Natural killer cell (primary cell): ENCODE results near the gene RRN3. TPM values are rescaled to one million over a fixed set of nuclear protein-coding genes. Genes with fewer than 3 reads are reported as not detected.
"Not testable (repeated sequence)": the region's sequence is repeated elsewhere in the genome, so short reads cannot be mapped to it uniquely, and the experiment has no call there.

Experiments
- ATAC-seq, 3 donors: fragments of 150-1000 bp in 2 of 3; fragments of 200-7000 bp in 1 of 3; cut with Tn5 transposase; 1 replicate in 1 of 3; 2 replicates in 2 of 3; pipeline ENCODE4 v1.10.0; 2021; ENCODE audit warnings: mild to moderate bottlenecking in 2 of 3, moderate library complexity in 2 of 3
- DNase-seq, 2 donors: peaks; one replicate each; pipeline versions ENCODE4 v3.0.0 to v3.0.0-alpha.2; 2013 to 2021; ENCODE audit warnings: mixed read lengths in 1 of 2
- H3K27ac ChIP-seq: one replicate; pipeline ENCODE4 v1.5.1; 2013; ENCODE audit warnings: mild to moderate bottlenecking, low read length
- H3K27me3 ChIP-seq: one replicate; pipeline ENCODE4 v1.6.1; 2013; ENCODE audit warnings: low read length; ENCODE audit not compliant: control insufficient read depth, insufficient read depth
- H3K36me3 ChIP-seq: one replicate; pipeline ENCODE4 v1.6.1; 2013; ENCODE audit warnings: low read length; ENCODE audit not compliant: control insufficient read depth, insufficient read depth
- H3K4me1 ChIP-seq: one replicate; pipeline ENCODE4 v1.6.1; 2013; ENCODE audit warnings: low read length; ENCODE audit not compliant: control insufficient read depth, insufficient read depth
- H3K4me3 ChIP-seq: one replicate; pipeline ENCODE4 v1.5.1; 2013; ENCODE audit warnings: low read length
- H3K9me3 ChIP-seq: one replicate; pipeline ENCODE4 v1.6.1; 2013; ENCODE audit warnings: low read length; ENCODE audit not compliant: control insufficient read depth, insufficient read depth
- H3K27ac Mint-ChIP-seq, 2 donors: one replicate each; pipeline ENCODE4 v1.8.0; 2022; ENCODE audit warnings: mild to moderate bottlenecking in 2 of 2, mixed read lengths in 2 of 2, moderate library complexity in 1 of 2
- H3K27me3 Mint-ChIP-seq, 2 donors: one replicate each; pipeline ENCODE4 v1.8.0; 2022; ENCODE audit warnings: low read depth in 2 of 2, mixed read lengths in 2 of 2
- H3K36me3 Mint-ChIP-seq: one replicate; pipeline ENCODE4 v1.8.0; 2022; ENCODE audit warnings: mixed read lengths
- H3K4me1 Mint-ChIP-seq, 2 donors: one replicate each; pipeline ENCODE4 v1.8.0; 2022; ENCODE audit warnings: mixed read lengths in 2 of 2
- H3K4me3 Mint-ChIP-seq: one replicate; pipeline ENCODE4 v1.8.0; 2022; ENCODE audit warnings: mild to moderate bottlenecking, moderate library complexity, mixed read lengths
- H3K9me3 Mint-ChIP-seq, 2 donors: one replicate each; pipeline ENCODE4 v1.8.0; 2022; ENCODE audit warnings: mixed read lengths in 2 of 2
- WGBS: methylation state at CpG from one replicate; pipeline ENCODE4 v1.1.7; 2013; ENCODE audit warnings: missing lambda C conversion rate; ENCODE audit not compliant: insufficient coverage; 5-methylcytosine and 5-hydroxymethylcytosine counted together
- intact Hi-C: fragments of 100-400 bp; cut with micrococcal nuclease; formaldehyde crosslinking; loops from one replicate; pipeline ENCODE4 v1.14.2; 2022
- total RNA-seq, 4 donors: library from RNA; stranded (reverse); fragments of 120-200 nt in 1 of 4; gene quantifications; one replicate each; pipeline versions ENCODE4 v1.2.3 to v1.2.4, GENCODE V29; 2013 to 2022
- TF ChIP-seq, protein P1 (sequence below): fragments of 200-600 bp; IDR thresholded peaks from one replicate; pipeline ENCODE4 v1.8.0; 2022; ENCODE audit warnings: antibody characterized with exemption

The RRN3 gene
- total RNA-seq, 3 donors from 2014 or later (not counting 1 experiment from before 2014, with no cell fraction given): 40.8 to 45.3 (median 43.4) TPM

- H3K27me3 ChIP-seq, H3K4me1 ChIP-seq, H3K9me3 Mint-ChIP-seq, intact Hi-C loops, H3K4me3 ChIP-seq, H3K27me3 Mint-ChIP-seq, H3K4me3 Mint-ChIP-seq, H3K9me3 ChIP-seq, H3K27ac ChIP-seq: not testable (repeated sequence)
- H3K36me3 ChIP-seq: peaks cover 42% of the 10 kb centered on the region
- WGBS: 28% methylated on average over 4 of the region's 4 CpGs
- ATAC-seq: peak; percentile 95 to 100 (median 97)
- TF ChIP-seq, protein P1, sequence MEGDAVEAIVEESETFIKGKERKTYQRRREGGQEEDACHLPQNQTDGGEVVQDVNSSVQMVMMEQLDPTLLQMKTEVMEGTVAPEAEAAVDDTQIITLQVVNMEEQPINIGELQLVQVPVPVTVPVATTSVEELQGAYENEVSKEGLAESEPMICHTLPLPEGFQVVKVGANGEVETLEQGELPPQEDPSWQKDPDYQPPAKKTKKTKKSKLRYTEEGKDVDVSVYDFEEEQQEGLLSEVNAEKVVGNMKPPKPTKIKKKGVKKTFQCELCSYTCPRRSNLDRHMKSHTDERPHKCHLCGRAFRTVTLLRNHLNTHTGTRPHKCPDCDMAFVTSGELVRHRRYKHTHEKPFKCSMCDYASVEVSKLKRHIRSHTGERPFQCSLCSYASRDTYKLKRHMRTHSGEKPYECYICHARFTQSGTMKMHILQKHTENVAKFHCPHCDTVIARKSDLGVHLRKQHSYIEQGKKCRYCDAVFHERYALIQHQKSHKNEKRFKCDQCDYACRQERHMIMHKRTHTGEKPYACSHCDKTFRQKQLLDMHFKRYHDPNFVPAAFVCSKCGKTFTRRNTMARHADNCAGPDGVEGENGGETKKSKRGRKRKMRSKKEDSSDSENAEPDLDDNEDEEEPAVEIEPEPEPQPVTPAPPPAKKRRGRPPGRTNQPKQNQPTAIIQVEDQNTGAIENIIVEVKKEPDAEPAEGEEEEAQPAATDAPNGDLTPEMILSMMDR: peak; percentile 34
- H3K27ac Mint-ChIP-seq: peak overlapping the region; percentile 8 to 60
- H3K4me1 Mint-ChIP-seq: peaks cover 15 to 16% of the 10 kb centered on the region in 2 donors
- peak; percentile 52 to 86 for DNase-seq
- peaks cover 30% of the 10 kb centered on the region for H3K36me3 Mint-ChIP-seq
Measured at GRCh38 chr16:15022194-15022593, 71.9 kb downstream of the RRN3 start.

DNA sequence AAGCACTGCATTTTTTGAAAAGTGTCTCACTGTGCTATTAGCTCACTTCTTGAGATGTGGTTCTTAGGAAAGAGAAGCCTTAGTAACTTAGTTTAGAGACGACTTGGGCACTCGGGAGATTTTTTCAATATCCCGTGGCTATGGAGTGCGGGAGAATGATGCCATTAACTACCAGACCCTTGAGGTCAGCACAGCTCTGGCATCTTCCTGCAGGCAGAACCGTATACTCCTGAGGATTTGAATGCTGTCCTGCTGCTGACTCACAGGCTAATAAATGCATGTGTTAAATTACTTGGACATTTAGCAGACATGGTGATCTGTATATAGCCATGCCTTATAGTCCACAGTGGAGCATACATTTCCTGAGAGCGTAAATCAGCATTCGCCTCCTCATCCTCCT is 72.6 kb downstream of the RRN3 start:
- H3K36me3 ChIP-seq: peaks cover 44% of the 10 kb centered on the region
- H3K36me3 Mint-ChIP-seq: peaks cover 30% of the 10 kb centered on the region
- intact Hi-C loops: not testable (repeated sequence)

DNA sequence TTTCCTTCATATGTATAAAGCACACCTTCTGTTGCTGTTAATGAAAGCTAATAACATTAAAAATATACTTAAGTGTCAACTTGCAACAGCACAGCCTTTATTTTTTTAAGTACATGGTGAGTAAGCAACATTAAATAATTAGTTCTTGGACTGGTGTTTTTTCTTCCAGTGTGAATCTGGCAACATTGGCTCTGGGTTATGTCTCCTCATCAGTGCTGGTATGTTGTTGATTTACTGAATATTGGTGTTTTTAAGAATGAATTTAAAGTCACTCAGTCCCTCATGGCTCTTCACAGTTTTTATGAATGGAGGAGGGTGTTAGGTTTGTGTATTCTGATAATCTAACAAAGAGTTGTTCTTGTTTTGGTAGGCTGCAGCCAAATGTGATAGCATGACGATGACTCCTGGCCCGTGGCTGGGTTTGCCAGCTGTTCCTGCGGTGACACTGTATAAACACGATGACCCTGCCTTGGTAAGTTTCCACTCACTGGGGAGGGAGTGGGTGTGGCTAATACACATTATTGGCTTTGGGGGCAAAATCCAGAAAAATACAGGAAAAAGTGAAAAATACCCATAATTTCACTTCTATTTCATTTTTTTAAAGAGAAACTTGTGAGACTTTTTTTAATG is 77.0 kb downstream of the RRN3 start:
- not testable (repeated sequence) for H3K27me3 Mint-ChIP-seq, H3K9me3 Mint-ChIP-seq
- peak overlapping the region; percentile 54 to 69 for H3K27ac Mint-ChIP-seq

More for the DNA sequence above, 72.6 kb downstream of the RRN3 start:
- H3K4me1 ChIP-seq, H3K27me3 ChIP-seq, H3K9me3 Mint-ChIP-seq, H3K4me3 Mint-ChIP-seq, H3K4me3 ChIP-seq, H3K27me3 Mint-ChIP-seq, ATAC-seq, DNase-seq, H3K9me3 ChIP-seq, H3K27ac ChIP-seq: not testable (repeated sequence)
- Mint-ChIP-seq H3K4me1 (peaks cover 15 to 16% of the 10 kb centered on the region in 2 donors), H3K27ac (peak overlapping the region in 1 of 2 donors; percentile 60)
- 96% methylated on average over 7 of the region's 7 CpGs for WGBS

DNA sequence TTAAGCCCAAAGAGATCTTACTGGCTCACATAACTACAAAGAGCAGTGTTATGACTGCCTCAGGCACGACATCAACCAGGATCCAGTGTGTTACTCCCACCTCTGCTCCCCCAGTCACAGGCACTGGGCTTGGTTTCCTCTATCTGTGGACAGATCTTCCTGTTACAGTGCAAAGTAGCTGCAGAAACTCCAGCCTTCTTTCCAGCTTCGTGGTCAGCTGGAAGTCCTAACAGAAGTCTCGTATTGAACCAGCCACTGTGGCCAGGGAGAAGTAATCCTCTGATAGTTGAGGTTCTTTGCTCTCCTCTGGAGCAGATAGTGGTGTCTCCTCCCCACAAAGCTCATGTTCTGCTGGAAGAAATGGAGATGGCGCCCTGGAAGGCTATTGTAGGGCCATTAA is 77.7 kb downstream of the RRN3 start:
- H3K4me3 Mint-ChIP-seq, H3K4me3 ChIP-seq, DNase-seq, H3K27ac ChIP-seq, H3K36me3 Mint-ChIP-seq, H3K27me3 Mint-ChIP-seq, intact Hi-C loops, H3K9me3 Mint-ChIP-seq, H3K27me3 ChIP-seq, H3K4me1 Mint-ChIP-seq, ATAC-seq, H3K9me3 ChIP-seq: not testable (repeated sequence)
- WGBS: 68% methylated on average over 3 of the region's 4 CpGs
- Histone ChIP-seq H3K4me1 (peaks cover 24% of the 10 kb centered on the region), H3K36me3 (peaks cover 26% of the 10 kb centered on the region)
- peak overlapping the region; percentile 54 to 69 for H3K27ac Mint-ChIP-seq

More for the DNA sequence above, 77.0 kb downstream of the RRN3 start:
- H3K27me3 ChIP-seq, intact Hi-C loops, ATAC-seq, H3K4me3 Mint-ChIP-seq, H3K4me3 ChIP-seq, H3K36me3 Mint-ChIP-seq, H3K27ac ChIP-seq, DNase-seq, H3K9me3 ChIP-seq: not testable (repeated sequence)
- WGBS: 84% methylated on average over 4 of the region's 4 CpGs
- H3K4me1 ChIP-seq: peaks cover 24% of the 10 kb centered on the region
- H3K4me1 Mint-ChIP-seq: peaks cover 12% of the 10 kb centered on the region in 2 donors
- H3K36me3 ChIP-seq: peaks cover 27% of the 10 kb centered on the region

DNA sequence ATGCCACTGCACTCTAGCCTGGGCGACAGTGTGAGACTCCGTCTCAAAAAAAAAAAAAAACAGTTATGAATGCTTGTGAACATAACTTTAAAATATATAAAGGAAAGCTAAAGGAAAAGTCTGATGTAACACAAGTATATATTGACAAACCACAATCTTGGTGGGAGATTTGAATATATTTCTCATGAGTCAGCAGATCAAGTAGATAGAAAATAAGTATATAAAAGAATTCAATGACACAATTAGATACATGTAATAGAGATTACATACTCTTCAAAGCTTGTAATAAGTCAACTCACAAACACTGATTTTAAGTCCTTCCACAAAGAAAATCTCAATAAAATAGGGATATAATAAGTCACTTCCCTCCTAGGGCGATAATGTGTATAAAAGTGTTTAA is 78.4 kb downstream of the RRN3 start:
- ATAC-seq, H3K36me3 Mint-ChIP-seq, H3K27me3 Mint-ChIP-seq: not testable (repeated sequence)

DNA sequence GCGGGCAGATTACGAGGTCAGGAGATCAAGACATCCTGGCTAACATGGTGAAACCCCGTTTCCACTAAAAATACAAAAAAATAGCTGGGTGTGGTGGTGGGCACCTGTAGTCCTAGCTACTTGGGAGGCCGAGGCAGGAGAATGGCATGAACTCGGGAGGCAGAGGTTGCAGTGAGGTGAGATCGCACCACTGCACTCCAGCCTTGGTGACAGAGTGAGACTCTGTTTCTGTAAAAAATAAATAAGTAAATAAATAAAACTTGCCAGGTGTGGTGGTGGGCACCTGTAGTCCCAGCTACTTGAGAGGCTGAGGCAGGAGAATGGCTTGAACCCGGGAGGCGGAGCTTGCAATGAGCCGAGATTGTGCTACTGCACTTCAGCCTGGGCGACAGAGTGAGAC is 81.1 kb downstream of the RRN3 start:
- Mint-ChIP-seq H3K4me3 (peak overlapping the region; percentile 17), H3K27ac (peak overlapping the region; percentile 88 to 91)
- H3K4me3 ChIP-seq, H3K4me1 Mint-ChIP-seq, H3K36me3 Mint-ChIP-seq, ATAC-seq, H3K27me3 Mint-ChIP-seq, H3K27me3 ChIP-seq, DNase-seq, H3K27ac ChIP-seq, H3K9me3 ChIP-seq, H3K9me3 Mint-ChIP-seq, intact Hi-C loops: not testable (repeated sequence)
- Histone ChIP-seq H3K4me1 (peaks cover 24% of the 10 kb centered on the region), H3K36me3 (peaks cover 26% of the 10 kb centered on the region)
- 97% methylated on average over 7 of the region's 10 CpGs for WGBS

More for the DNA sequence above, 78.4 kb downstream of the RRN3 start:
- WGBS: no CpG with 5 or more reads among the region's 3 CpGs
- H3K27me3 ChIP-seq, intact Hi-C loops, H3K9me3 ChIP-seq, H3K4me3 Mint-ChIP-seq, H3K4me1 Mint-ChIP-seq, DNase-seq, H3K27ac Mint-ChIP-seq, H3K4me3 ChIP-seq, H3K27ac ChIP-seq, H3K9me3 Mint-ChIP-seq: not testable (repeated sequence)
- peaks cover 31% of the 10 kb centered on the region for H3K36me3 ChIP-seq
- H3K4me1 ChIP-seq: peaks cover 24% of the 10 kb centered on the region
